SK-N-SH (cell line): ENCODE data around the gene FBXO30. TPM values are rescaled to one million over a fixed set of nuclear protein-coding genes. Genes with fewer than 3 reads are reported as not detected.

Experiments
- CTCF ChIA-PET: fragments of 300-600, 350-600 bp; formaldehyde crosslinking; extraction: SDS; loops from one replicate; lab custom pipeline; 2021; lab: Yijun Ruan, JAX
- POLR2A ChIA-PET: fragments of 350-600 bp; sonication (Branson Sonifier 250); formaldehyde crosslinking; extraction: SDS; loops from one replicate; lab custom pipeline; 2020; ENCODE audit warnings: antibody characterized with exemption, inconsistent platforms; lab: Yijun Ruan, JAX
- DNase-seq: peaks from one replicate; pipeline ENCODE4 v3.0.0; 2012
- H2AFZ ChIP-seq: fragments of 200-600 bp; sonication (generic); 2 replicates; pipeline ENCODE4 v1.8.1; 2016; ENCODE audit warnings: antibody characterized with exemption, mild to moderate bottlenecking, low read depth
- H3F3A ChIP-seq: fragments of 200-600 bp; sonication (generic); replicated peaks from 2 replicates; pipeline ENCODE3; 2016; ENCODE audit warnings: antibody characterized with exemption, mild to moderate bottlenecking; ENCODE audit not compliant: insufficient read depth
- H3K27ac ChIP-seq, 2 experiments: fragments of 200-500 bp in 1 of 2; fragments of 200-600 bp in 1 of 2; sonication (Bioruptor generic) in 1 of 2; sonication (generic), shearing (Covaris generic) in 1 of 2; 2 replicates each; pipeline versions ENCODE4 v1.5.1 to v1.6.1; 2014 to 2016; ENCODE audit warnings: low read depth in 2 of 2, inconsistent platforms in 1 of 2, low read length in 1 of 2, mild to moderate bottlenecking in 1 of 2, mixed read lengths in 1 of 2
- H3K27me3 ChIP-seq: fragments of 200-600 bp; sonication (generic), shearing (Covaris generic); 2 replicates; pipeline ENCODE4 v1.6.1; 2016; ENCODE audit warnings: mixed run types; ENCODE audit not compliant: insufficient read depth
- H3K36me3 ChIP-seq, 2 experiments: fragments of 200-500 bp in 1 of 2; fragments of 200-600 bp in 1 of 2; sonication (Bioruptor generic) in 1 of 2; sonication (generic) in 1 of 2; replicated peaks in 1 of 2; 2 replicates each; pipeline versions ENCODE3 to v1.5.1; 2014 to 2016; ENCODE audit warnings: low read length in 1 of 2, mild to moderate bottlenecking in 1 of 2; ENCODE audit not compliant: insufficient read depth in 2 of 2, control insufficient read depth in 1 of 2
- H3K4me1 ChIP-seq, 2 experiments: fragments of 200-500 bp in 1 of 2; fragments of 200-600 bp in 1 of 2; sonication (Bioruptor generic) in 1 of 2; sonication (generic), shearing (Covaris generic) in 1 of 2; 2 replicates each; pipeline versions ENCODE4 v1.5.1 to v1.6.1; 2014 to 2016; ENCODE audit warnings: low read depth in 1 of 2, low read length in 1 of 2, mixed run types in 1 of 2; ENCODE audit not compliant: insufficient read depth in 2 of 2, control insufficient read depth in 1 of 2
- H3K4me2 ChIP-seq: fragments of 200-600 bp; sonication (generic), shearing (Covaris generic); 2 replicates; pipeline ENCODE4 v1.6.1; 2017; ENCODE audit warnings: mixed run types
- H3K4me3 ChIP-seq, 2 experiments: fragments of 200-500 bp in 1 of 2; fragments of 200-600 bp in 1 of 2; sonication (Bioruptor generic) in 1 of 2; sonication (generic), shearing (Covaris generic) in 1 of 2; 2 replicates each; pipeline versions ENCODE4 v1.5.1 to v1.8.1; 2014 to 2016; ENCODE audit warnings: low read depth in 2 of 2, inconsistent platforms in 1 of 2, low read length in 1 of 2, mild to moderate bottlenecking in 1 of 2, mixed read lengths in 1 of 2, moderate library complexity in 1 of 2
- H3K79me2 ChIP-seq: fragments of 200-600 bp; sonication (generic); 2 replicates; pipeline ENCODE4 v1.8.1; 2017; ENCODE audit warnings: mild to moderate bottlenecking; ENCODE audit not compliant: insufficient read depth
- H3K9ac ChIP-seq: fragments of 200-600 bp; sonication (generic); 2 replicates; pipeline ENCODE4 v1.6.1; 2017; ENCODE audit warnings: mixed run types
- H3K9me2 ChIP-seq: fragments of 200-600 bp; sonication (generic); 2 replicates; pipeline ENCODE4 v1.6.1; 2017; ENCODE audit warnings: mixed run types
- H3K9me3 ChIP-seq: fragments of 200-600 bp; sonication (generic); 2 replicates; pipeline ENCODE4 v1.6.1; 2017; ENCODE audit warnings: mixed run types, mild to moderate bottlenecking, moderate library complexity
- H4K20me1 ChIP-seq: fragments of 200-600 bp; sonication (generic); 2 replicates; pipeline ENCODE4 v1.6.1; 2017; ENCODE audit warnings: mild to moderate bottlenecking, mixed run types; ENCODE audit not compliant: insufficient read depth
- CTCF ChIP-seq: fragments of 200-600 bp; sonication (generic); IDR thresholded peaks from 2 replicates; pipeline ENCODE4 v1.6.1; 2017; ENCODE audit warnings: antibody characterized with exemption, mild to moderate bottlenecking, moderate library complexity
- ELF1 ChIP-seq: IDR thresholded peaks from 2 replicates; pipeline ENCODE4 v1.4.0; 2012
- FOSL2 ChIP-seq: IDR thresholded peaks from 2 replicates; pipeline ENCODE4 v1.4.0; 2012; ENCODE audit warnings: low read depth, mild to moderate bottlenecking, moderate library complexity, borderline replicate concordance
- FOXJ3 ChIP-seq: sonication (generic); formaldehyde crosslinking; IDR thresholded peaks from 2 replicates; pipeline ENCODE4 v1.5.1; 2020; ENCODE audit warnings: mild to moderate bottlenecking, missing genetic modification reagents
- GATA2 ChIP-seq: sonication (generic); formaldehyde crosslinking; IDR thresholded peaks from 2 replicates; pipeline ENCODE4 v1.5.0; 2020; ENCODE audit warnings: mild to moderate bottlenecking, missing genetic modification reagents
- MAX ChIP-seq: IDR thresholded peaks from 2 replicates; pipeline ENCODE4 v1.4.0; 2012; ENCODE audit warnings: low read depth
- NFIC ChIP-seq: IDR thresholded peaks from 2 replicates; pipeline ENCODE4 v1.4.0; 2012; ENCODE audit warnings: borderline replicate concordance
- PBX3 ChIP-seq: IDR thresholded peaks from 2 replicates; pipeline ENCODE4; 2012
- POLR2AphosphoS5 ChIP-seq: IDR thresholded peaks from 2 replicates; pipeline ENCODE4 v1.6.1; 2012; ENCODE audit warnings: low read depth, low read length
- RCOR1 ChIP-seq: fragments of 150-350 bp; IDR thresholded peaks from 2 replicates; pipeline ENCODE4 v1.6.1; 2017; ENCODE audit warnings: antibody characterized with exemption, low read length
- RFX5 ChIP-seq: IDR thresholded peaks from 2 replicates; pipeline ENCODE4 v1.6.1; 2012; ENCODE audit warnings: mild to moderate bottlenecking, improper control_type of control experiment, low read length
- SMC3 ChIP-seq: IDR thresholded peaks from 2 replicates; pipeline ENCODE4 v1.6.1; 2012; ENCODE audit warnings: low read depth, low read length, improper control_type of control experiment
- TCF12 ChIP-seq: IDR thresholded peaks from 2 replicates; pipeline ENCODE4 v1.4.0; 2012
- USF1 ChIP-seq: IDR thresholded peaks from 2 replicates; pipeline ENCODE4 v1.4.0; 2012; ENCODE audit warnings: low read depth, borderline replicate concordance
- YY1 ChIP-seq: IDR thresholded peaks from 2 replicates; pipeline ENCODE4 v1.4.0; 2012; ENCODE audit warnings: low read depth, mild to moderate bottlenecking
- WGBS: methylation state at CpG from one replicate; pipeline ENCODE4 v1.1.6; 2017; ENCODE audit warnings: low lambda C conversion rate; 5-methylcytosine and 5-hydroxymethylcytosine counted together
- polyA plus RNA-seq, 3 experiments: library from polyadenylated mRNA; depleted of rRNA; stranded (reverse); fragments of >200 nt; gene quantifications; 2 replicates each; pipeline ENCODE4 v1.2.3, GENCODE V29; 2012

Gene FBXO30
- polyA plus RNA-seq, 1 of the 3 experiments (the other 2 are of a cell fraction) = 1.7 TPM

- ChIA-PET CTCF (interaction anchor here (1.4 kb wide), 1 partner anchor 27 kb away, joined by 3 read pairs; no protein-coding TSS in a partner anchor), POLR2A (interaction anchor here (4.8 kb wide), 1 partner anchor 81 kb away, joined by 57 read pairs; the partner anchor contains the start of gene EPM2A)
- no peak for TF ChIP-seq YY1
- 0 out of 2 replicates have a peak, but pooled peaks have one; percentile 6 for TF ChIP-seq PBX3
- no peak for TF ChIP-seq FOSL2
- H3F3A ChIP-seq = peaks cover 13% of the 10 kb centered on the region
- DNase-seq = no peak
- H3K27ac ChIP-seq = peak overlapping the region in 1 of 2 experiments; percentile 83; a peak in 2 of 4 replicates
- 95% methylated on average over 8 of the region's 8 CpGs for WGBS
- peaks cover 18% of the 10 kb centered on the region for H4K20me1 ChIP-seq
- H3K4me1 ChIP-seq = peaks cover 5 to 12% of the 10 kb centered on the region in 2 experiments; a peak in 3 of 4 replicates
- H3K4me2 ChIP-seq = peak overlapping the region; percentile 93; the same call in 1 of the 2 replicates
- no peak overlapping the region for H2AFZ ChIP-seq
- H3K9me2 ChIP-seq = no peaks in the 10 kb centered on the region
- H3K9ac ChIP-seq = no peak overlapping the region
- H3K9me3 ChIP-seq = no peaks in the 10 kb centered on the region
- no peaks in the 10 kb centered on the region for H3K27me3 ChIP-seq
- H3K4me3 ChIP-seq = no peak overlapping the region
- H3K79me2 ChIP-seq = peaks cover 40% of the 10 kb centered on the region
- H3K36me3 ChIP-seq = no peaks in the 10 kb centered on the region
Observed at GRCh38 chr6:145816392-145816791, 1.8 kb upstream of the FBXO30 start.

- POLR2A ChIA-PET = interaction anchor here (0.6 to 4.8 kb wide), 4 partner anchors 8 to 1472 kb away, joined by 3 to 57 read pairs (median 4); partner anchors contain the start of genes EPM2A and SHPRH
- no peak for TF ChIP-seq FOXJ3 (CRISPR knock-in tag)
- TF ChIP-seq GATA2 (CRISPR knock-in tag) = no peak
- no peak for TF ChIP-seq NFIC
- TF ChIP-seq USF1 = no peak
- no peak for TF ChIP-seq RCOR1
- TF ChIP-seq CTCF = no peak
- TF ChIP-seq TCF12 = no peak
- TF ChIP-seq SMC3 = no peak
- no peak for TF ChIP-seq POLR2AphosphoS5
- no peak for TF ChIP-seq ELF1
- TF ChIP-seq YY1 = no peak
- no peak for TF ChIP-seq MAX
- TF ChIP-seq RFX5 = no peak
- TF ChIP-seq, all 33 proteins: peak for 0
- H3K9ac ChIP-seq = peak overlapping the region; percentile 88
- peaks cover 45% of the 10 kb centered on the region for H3K79me2 ChIP-seq
- CTCF ChIA-PET = interaction anchor here (0.8 to 1.5 kb wide), 10 partner anchors 11 to 226 kb away, joined by 3 to 6 read pairs (median 3); partner anchors contain the start of gene EPM2A
- H3K9me2 ChIP-seq = no peaks in the 10 kb centered on the region
- peaks cover 26% of the 10 kb centered on the region for H4K20me1 ChIP-seq
- H3K9me3 ChIP-seq = no peaks in the 10 kb centered on the region
- peak overlapping the region; percentile 83 to 97 for H3K27ac ChIP-seq
- DNase-seq = peak; percentile 74
- peak overlapping the region; percentile 97 for H2AFZ ChIP-seq
- peaks cover 8 to 15% of the 10 kb centered on the region in 2 experiments; a peak in 3 of 4 replicates for H3K4me1 ChIP-seq
- H3F3A ChIP-seq = peaks cover 13% of the 10 kb centered on the region
- H3K4me3 ChIP-seq = peak overlapping the region; percentile 82 to 88
- no peaks in the 10 kb centered on the region for H3K36me3 ChIP-seq
- H3K4me2 ChIP-seq = peak overlapping the region; percentile 93
- 16% methylated on average over 12 of the region's 25 CpGs for whole genome bisulfite sequencing
- H3K27me3 ChIP-seq = no peaks in the 10 kb centered on the region
Observed at GRCh38 chr6:145815309-145816274, 997 bp upstream of the FBXO30 start.
